CD4-positive, alpha-beta T cell treated with Interleukin-10 for 1 hour (primary cell): ENCODE measurements around the gene PPP6R3.
A peak's percentile ranks its signal among the peaks of the same experiment; 100 is the strongest.

Experiments
- DNase-seq: peaks from one replicate; pipeline ENCODE4 v3.0.0-alpha.2; 2020

PPP6R3 gene

GRCh38 chr11:68569357-68569756 lies 108.8 kb downstream of the PPP6R3 start:
- peak; percentile 11 for DNase-seq

GRCh38 chr11:68570691-68571090 lies 110.1 kb downstream of the PPP6R3 start:
- no peak for DNase-seq

- DNase-seq: no peak
Observed at GRCh38 chr11:68574308-68574707, 113.8 kb downstream of the PPP6R3 start.

- no peak for DNase-seq
Observed at GRCh38 chr11:68575025-68575665, 114.6 kb downstream of the PPP6R3 start.

GRCh38 chr11:68579455-68579854 lies 118.9 kb downstream of the PPP6R3 start:
- DNase-seq: no peak

- DNase-seq: no peak
Observed at GRCh38 chr11:68581439-68581838, 120.9 kb downstream of the PPP6R3 start.

- no peak for DNase-seq
Observed at GRCh38 chr11:68581901-68582300, 121.3 kb downstream of the PPP6R3 start.

GRCh38 chr11:68582416-68583040 lies 122.0 kb downstream of the PPP6R3 start:
- DNase-seq: no peak

- DNase-seq: no peak
Observed at GRCh38 chr11:68583041-68583446, 122.5 kb downstream of the PPP6R3 start.

GRCh38 chr11:68584097-68584496 lies 123.5 kb downstream of the PPP6R3 start:
- peak; percentile 60 for DNase-seq

GRCh38 chr11:68584991-68585524 lies 124.5 kb downstream of the PPP6R3 start:
- no peak for DNase-seq

- no peak for DNase-seq
Observed at GRCh38 chr11:68589547-68590216, 129.1 kb downstream of the PPP6R3 start.

- no peak for DNase-seq
Observed at GRCh38 chr11:68591719-68592118, 131.2 kb downstream of the PPP6R3 start.

GRCh38 chr11:68593441-68593840 lies 132.9 kb downstream of the PPP6R3 start:
- no peak for DNase-seq

GRCh38 chr11:68594123-68594522 lies 133.6 kb downstream of the PPP6R3 start:
- no peak for DNase-seq

- DNase-seq: no peak
Observed at GRCh38 chr11:68596231-68596630, 135.7 kb downstream of the PPP6R3 start.

- DNase-seq: no peak
Observed at GRCh38 chr11:68598816-68599653, 138.5 kb downstream of the PPP6R3 start.

- DNase-seq: no peak
Observed at GRCh38 chr11:68601147-68601546, 140.6 kb downstream of the PPP6R3 start.

GRCh38 chr11:68609761-68610160 lies 149.2 kb downstream of the PPP6R3 start:
- DNase-seq: no peak

GRCh38 chr11:68610452-68611116 lies 150.0 kb downstream of the PPP6R3 start:
- no peak for DNase-seq

- DNase-seq: no peak
Observed at GRCh38 chr11:68615657-68616056, 155.1 kb downstream of the PPP6R3 start.
